HCT116 (cell line): ENCODE results near the gene KCNJ4.

Experiments used
- ATF3 ChIP-seq: IDR thresholded peaks from 2 replicates; pipeline ENCODE4 v1.6.1; 2012
- CTCF ChIP-seq, 3 experiments: fragments of 200-600 bp in 1 of 3; sonication (generic) in 1 of 3; IDR thresholded peaks in 2 of 3; conservative IDR thresholded peaks in 1 of 3; 2 replicates each; pipeline ENCODE4 v1.5.1; 2012 to 2017; ENCODE audit warnings: low read depth in 2 of 3, low read length in 2 of 3, antibody characterized with exemption in 1 of 3, borderline replicate concordance in 1 of 3, control low read depth in 1 of 3, mild to moderate bottlenecking in 1 of 3, mixed read lengths in 1 of 3, mixed run types in 1 of 3, moderate library complexity in 1 of 3; ENCODE audit not compliant: insufficient read depth in 1 of 3
- EGR1 ChIP-seq: IDR thresholded peaks from 2 replicates; pipeline ENCODE4 v1.6.1; 2012; ENCODE audit warnings: low read depth
- ELF1 ChIP-seq: IDR thresholded peaks from 2 replicates; pipeline ENCODE4 v1.6.1; 2012; ENCODE audit warnings: low read depth, borderline replicate concordance
- EZH2 ChIP-seq: fragments of 200-600 bp; sonication (generic); IDR thresholded peaks from 2 replicates; pipeline ENCODE4 v1.6.1; 2017; ENCODE audit warnings: antibody characterized with exemption, mixed run types
- EZH2phosphoT487 ChIP-seq: fragments of 200-600 bp; IDR thresholded peaks from 2 replicates; pipeline ENCODE4 v1.6.1; 2018; ENCODE audit warnings: antibody characterized with exemption, borderline replicate concordance
- FOSL1 ChIP-seq: IDR thresholded peaks from 2 replicates; pipeline ENCODE4 v1.6.1; 2012; ENCODE audit warnings: low read depth
- MAX ChIP-seq: IDR thresholded peaks from 2 replicates; pipeline ENCODE4 v1.6.1; 2012
- POLR2A ChIP-seq: IDR thresholded peaks from 2 replicates; pipeline ENCODE4 v1.7.0; 2011; ENCODE audit warnings: borderline replicate concordance; ENCODE audit not compliant: insufficient read depth, insufficient read length; ENCODE audit errors: extremely low read depth
- POLR2AphosphoS5 ChIP-seq: IDR thresholded peaks from 2 replicates; pipeline ENCODE4 v1.6.1; 2011; ENCODE audit warnings: mild to moderate bottlenecking, low read depth, low read length, moderate library complexity
- RAD21 ChIP-seq: IDR thresholded peaks from 2 replicates; pipeline ENCODE4 v1.6.1; 2012; ENCODE audit warnings: low read depth, mild to moderate bottlenecking
- REST ChIP-seq: IDR thresholded peaks from 2 replicates; pipeline ENCODE4 v1.6.1; 2012; ENCODE audit warnings: low read depth
- YY1 ChIP-seq: IDR thresholded peaks from 2 replicates; pipeline ENCODE4 v1.6.1; 2011; ENCODE audit warnings: low read length, low read depth, moderate library complexity, mild to moderate bottlenecking; ENCODE audit not compliant: insufficient replicate concordance; ENCODE audit errors: extremely low read depth
- ZFX ChIP-seq: fragments of 450-650 bp; IDR thresholded peaks from 2 replicates; pipeline ENCODE4 v1.6.1; 2017

- TF ChIP-seq POLR2A (no peak), CTCF (IDR thresholded peaks at IDR 0.05 in 2 of 3, conservative IDR thresholded peaks at IDR 0.05 in 1 of 3; ENCODE audit: borderline replicate concordance in 1 of 3, insufficient read depth in 1 of 3, low read depth in 2 of 3, low read length in 2 of 3) (no peak), ATF3 (no peak), ZFX (no peak), POLR2AphosphoS5 (no peak), YY1 (no peak), REST (no peak), RAD21 (no peak), EZH2phosphoT487 (no peak), EGR1 (no peak), MAX (no peak), EZH2 (no peak), FOSL1 (no peak), ELF1 (no peak)
These were observed 8.9 kb downstream of the KCNJ4 start for GRCh38 chr22:38446018-38446601.
